Medulla oblongata (tissue), 1 donor: ENCODE results near the gene BRD1.

ENCODE experiments used
- DNase-seq: peaks from one replicate; pipeline ENCODE4 v3.0.0-alpha.2; 2015; ENCODE audit errors: extremely low spot score

BRD1 gene

DNA sequence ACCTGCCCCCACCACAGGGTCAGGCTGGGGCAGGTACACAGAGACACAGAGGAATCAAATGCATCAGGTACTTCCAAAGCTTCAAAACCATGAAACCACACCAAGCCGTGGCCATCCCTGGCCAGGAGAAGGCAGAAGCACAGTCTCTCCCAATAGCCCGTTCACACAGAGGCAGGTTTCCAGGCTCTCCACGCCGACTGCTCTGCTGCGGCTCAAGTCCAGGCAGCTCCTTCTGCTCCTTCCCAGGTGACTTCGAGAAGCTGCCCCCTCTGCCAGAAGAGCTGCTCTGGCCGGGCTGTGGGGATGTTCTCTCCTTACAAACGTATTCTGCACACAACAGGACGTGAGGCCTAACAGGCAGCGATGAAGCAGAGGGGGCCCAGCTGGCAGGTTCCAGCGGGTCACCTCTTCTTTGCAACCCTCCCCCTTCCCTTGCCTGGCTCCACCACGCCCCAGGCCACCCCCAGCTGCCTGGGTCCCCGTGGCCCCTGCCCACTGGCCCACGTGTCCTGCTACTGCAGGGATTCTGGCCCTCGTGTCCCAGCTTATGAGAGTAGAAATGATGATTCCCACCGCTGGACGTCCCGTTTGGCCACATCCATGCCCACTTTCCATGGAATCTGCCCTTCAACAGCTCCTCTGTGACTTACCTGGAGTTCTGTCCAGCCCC is 26.1 kb downstream of the BRD1 start:
- DNase-seq, result no peak

DNA sequence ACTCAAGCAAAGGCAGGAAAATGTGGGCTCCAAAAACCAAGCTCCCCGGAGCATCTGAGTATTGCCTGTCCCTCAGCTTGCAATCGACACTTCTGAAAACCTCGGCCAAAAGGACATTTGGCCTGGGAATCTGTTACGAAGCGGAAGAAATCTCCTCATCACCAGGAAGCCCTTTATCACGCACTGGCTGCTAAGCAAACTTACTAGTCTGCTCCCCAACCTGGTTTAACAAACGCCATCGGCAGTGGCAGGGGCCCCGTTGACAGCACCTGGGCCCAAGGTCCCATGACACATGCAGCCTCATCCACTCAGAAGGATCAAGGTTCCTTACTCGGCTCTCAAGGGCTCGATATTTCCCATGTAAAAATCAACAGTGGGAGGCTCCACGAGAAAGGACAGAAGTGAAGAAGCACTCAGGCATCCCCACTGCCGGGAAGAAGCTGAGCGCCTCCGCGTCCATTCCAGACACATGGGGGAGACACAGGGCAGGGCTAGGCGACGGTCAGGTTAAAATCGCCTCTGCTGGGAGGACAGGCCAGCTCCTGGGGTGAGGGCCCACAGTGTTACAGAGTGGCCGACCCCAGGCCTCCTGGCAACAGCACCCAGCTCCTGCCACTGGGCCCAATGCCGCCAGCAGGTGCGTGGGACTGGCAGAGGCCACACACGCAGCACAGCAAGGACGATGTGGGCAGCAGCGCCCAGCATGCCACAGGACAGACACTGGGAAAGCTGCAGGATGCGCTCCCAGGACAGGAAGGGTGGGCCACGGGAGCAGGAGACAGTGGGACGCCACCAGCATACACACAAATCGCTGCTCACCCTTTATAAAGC is 27.1 kb downstream of the BRD1 start:
- no peak for DNase-seq

DNA sequence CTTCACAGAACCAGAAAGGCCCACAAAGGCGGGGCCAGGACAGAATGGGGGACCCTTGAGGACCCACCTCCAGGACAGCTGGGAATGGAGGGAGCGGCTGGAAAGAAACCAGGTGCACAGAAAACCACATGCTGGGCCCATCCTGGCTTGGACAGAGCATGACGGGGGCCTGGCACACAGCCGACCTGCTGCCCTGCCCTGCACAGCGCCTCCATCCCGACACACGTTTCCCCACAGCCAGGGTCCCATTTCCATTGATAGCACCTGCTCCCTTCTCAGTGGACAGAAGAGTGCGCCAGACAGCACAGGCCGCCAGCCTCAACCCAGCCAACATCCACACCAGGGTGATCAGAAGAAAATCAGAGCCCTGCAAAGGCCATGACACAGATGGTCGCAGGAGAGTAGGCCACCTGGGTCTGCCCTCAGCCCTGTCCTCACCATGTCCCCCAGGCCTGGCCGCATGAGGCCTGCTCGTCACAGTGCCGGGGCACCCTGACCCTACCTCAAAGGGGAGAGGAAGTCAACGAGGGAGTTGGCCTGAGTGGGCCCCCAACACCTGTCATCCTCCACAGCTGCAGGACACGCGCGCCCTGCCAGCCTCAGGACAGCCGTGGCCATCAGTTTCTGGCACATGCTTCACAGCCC is 28.1 kb downstream of the BRD1 start:
- no peak for DNase-seq

GRCh38 chr22:49798486-49799151 is 29.1 kb downstream of the BRD1 start:
- DNase-seq, result no peak

DNA sequence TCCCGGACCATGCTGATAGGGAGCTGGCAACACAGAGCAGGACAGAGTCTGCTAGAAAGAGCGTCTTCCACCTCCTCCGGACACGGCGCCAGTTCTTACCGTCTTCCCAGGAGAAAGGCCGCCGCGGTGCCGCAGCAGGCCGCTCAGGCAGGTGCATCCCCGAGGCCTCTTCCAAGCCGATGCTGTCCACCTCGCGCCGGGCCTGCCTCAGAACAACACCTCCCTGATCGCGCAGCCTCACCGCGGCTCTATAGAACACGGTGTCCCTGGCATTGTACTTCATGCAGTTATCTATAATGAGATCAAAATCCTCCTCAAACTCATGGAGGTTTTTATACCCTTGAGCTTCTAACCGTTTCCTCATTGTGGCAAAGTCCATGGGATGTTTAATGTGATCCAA is 30.0 kb downstream of the BRD1 start:
- DNase-seq, result no peak

- no peak for DNase-seq
Measured at GRCh38 chr22:49796596-49797270, 30.9 kb downstream of the BRD1 start.

GRCh38 chr22:49795521-49795920 is 32.2 kb downstream of the BRD1 start:
- no peak for DNase-seq

- no peak for DNase-seq
Measured at GRCh38 chr22:49793871-49794270, 33.8 kb downstream of the BRD1 start.

DNA sequence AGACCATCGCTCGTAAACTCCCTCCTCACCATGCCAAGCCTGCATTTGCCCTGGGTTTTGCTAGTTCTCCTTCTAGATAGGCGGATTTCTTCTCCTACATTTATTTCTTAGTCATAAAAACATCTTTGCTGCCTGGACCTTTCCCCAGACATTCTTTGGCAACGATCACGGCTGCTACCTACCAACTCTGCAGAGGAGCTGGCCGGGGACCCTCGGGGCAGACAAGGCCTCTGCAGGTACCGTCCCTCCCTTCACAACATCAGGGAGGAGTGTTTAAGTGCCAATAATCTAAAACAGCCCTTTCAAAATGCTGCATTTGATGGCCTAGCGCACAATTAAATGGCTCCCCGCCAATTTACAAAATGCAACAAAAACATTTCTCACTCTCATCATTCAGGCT is 34.4 kb downstream of the BRD1 start:
- no peak for DNase-seq

DNA sequence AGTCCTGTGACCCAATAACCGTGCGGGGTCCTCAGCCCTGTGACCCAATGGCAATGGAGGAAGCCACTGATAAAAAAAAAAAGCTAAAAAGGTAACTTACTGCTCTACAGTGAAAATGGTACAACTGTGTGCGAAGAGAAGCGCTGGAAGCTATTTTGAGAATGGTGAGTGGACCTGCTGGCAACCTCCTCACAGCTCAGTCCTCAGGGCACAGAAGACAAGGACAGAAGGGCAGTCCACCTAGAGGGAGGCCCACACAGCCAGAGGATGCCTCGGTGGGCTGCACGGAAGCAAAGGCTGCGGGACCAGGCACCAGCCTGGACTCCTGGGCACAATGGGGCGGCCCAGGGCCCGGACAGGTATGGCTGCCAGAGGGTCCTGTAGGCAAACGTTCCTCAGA is 35.6 kb downstream of the BRD1 start:
- no peak for DNase-seq

DNA sequence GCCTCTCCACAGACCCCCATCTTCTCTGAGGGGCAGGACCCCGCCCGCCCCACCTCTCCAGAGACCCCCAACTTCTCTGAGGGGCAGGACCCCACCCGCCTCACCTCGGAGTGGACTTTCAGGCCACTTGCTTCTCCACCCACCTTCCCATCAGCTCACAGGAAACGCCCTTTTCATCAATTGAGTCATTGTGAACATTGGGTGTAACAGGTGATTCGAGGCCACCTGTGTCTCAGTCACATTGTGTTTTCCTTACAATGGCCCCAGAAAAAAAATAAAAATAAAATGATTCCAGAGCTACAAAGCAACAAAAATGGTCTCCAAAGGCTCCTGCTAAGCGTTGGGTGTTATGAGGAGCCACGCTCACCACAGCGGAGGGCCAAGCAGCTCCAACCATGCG is 36.0 kb downstream of the BRD1 start:
- no peak for DNase-seq

- no peak for DNase-seq
Measured at GRCh38 chr22:49790912-49791311, 36.8 kb downstream of the BRD1 start.

DNA sequence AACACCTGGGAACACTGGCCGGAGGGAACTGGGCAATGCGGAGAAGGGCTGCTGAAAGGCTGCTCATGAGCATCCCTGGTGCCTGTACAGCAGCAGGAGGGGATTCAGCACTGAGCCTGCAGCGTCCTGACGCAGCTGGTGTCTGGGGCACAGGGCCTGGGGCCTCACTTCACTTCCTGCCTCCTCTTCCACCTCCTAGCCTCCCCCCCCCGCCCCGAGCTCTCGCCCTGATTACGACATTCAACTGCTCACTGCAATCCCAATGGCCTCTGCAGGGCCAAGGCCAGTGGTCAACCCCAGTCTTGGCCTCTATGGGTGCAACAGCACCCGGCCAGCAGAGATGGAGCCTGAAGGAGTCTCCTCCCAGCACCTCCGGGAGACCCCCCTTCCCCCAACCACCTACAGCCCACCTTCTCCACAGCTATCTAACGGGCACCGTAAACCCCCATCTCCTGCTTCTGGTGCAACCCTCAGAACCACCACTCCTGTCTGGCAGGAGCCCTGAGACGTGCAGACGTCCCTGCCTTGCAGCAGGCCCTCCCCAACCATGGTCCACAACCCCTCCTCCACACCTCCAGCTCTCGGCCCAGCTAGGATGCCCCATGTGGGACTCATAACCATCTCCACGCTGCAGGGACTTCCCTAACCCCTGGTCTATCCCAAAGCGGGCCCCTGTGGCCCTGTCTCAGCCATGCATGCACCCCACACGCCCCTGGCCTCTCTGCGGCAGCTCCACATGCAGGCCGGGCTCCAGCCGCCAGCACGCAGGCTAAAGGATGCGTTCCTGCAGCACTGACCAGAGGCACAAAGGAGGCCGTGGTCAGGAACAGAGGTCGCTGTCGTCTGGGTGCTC is 38.2 kb downstream of the BRD1 start:
- DNase-seq, result no peak

GRCh38 chr22:49788504-49788903 is 39.2 kb downstream of the BRD1 start:
- DNase-seq, result no peak

DNA sequence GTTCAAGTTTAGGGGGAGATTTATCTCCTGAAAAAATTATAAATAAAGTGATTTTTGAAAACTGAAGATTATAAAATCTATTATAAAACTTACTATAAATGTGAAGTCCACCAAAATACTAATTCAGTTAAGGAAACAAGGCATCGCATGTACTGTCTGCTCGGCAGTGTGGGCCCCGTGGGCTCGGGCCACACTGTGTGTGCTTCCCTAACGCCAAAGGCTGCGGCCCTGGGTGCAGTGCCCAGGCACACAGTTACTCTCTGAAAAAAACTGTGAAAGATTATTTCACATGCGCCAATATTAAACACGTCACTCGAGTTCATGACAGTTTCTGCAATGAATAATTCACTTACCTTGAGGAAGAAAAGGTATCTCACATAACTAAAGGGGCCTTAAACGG is 39.8 kb downstream of the BRD1 start:
- DNase-seq, result no peak

- no peak for DNase-seq
Measured at GRCh38 chr22:49786976-49787706, 40.5 kb downstream of the BRD1 start.

DNA sequence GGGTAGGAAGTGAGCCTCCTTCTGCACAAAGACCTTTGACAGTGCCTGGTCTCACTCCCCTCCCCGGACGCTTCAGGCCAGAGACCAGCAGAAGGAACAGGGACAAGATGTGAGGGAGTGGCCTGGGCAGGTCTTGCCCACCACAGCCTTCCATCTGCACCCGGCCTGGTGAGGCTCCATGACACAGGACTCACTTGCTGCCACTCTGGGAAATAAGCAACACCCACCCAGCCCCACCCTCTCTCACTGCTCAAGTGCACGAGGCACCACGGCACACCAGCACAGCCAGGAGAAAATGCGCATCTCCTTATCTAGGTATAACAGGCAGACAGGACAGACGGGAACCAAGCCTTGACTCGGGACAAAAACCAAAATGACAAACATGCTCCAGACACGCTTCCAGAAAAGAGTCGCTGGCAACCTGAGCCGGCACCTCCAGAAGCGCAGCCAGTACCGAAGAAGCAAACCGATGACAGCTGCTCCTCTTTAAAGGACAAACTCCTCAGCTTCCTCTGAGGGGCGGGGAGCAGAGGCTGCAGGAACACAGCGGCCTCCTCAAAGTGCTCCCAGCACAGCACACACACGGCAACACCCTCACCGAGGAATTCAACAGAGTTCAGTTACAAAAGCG is 41.7 kb downstream of the BRD1 start:
- no peak for DNase-seq

DNA sequence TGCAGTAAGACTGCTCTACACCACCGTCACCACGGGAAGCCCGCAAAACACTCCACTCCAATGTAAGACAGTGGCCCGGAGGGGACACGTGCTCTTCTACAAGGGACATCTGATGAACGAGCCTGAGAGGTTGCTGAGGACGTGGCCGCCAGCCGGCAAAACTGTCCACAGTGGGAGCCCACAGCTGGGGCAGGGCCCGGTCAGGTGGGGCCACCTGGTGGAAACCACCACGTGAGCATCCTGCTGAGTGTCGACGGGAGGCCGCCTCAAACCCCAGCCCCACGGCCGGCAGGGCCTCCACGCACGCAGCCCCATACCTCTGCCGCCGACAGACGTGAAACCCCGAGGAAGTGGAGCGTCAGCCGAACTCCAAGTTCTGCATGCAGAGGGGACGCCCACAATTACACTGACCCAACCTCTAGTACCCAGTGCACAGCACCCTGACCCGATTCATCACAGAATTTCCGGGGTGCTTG is 42.6 kb downstream of the BRD1 start:
- no peak for DNase-seq

GRCh38 chr22:49784630-49784971 is 43.1 kb downstream of the BRD1 start:
- DNase-seq, result no peak
